Glutamatergic neuron (in vitro differentiated cells): Measurements from ENCODE around the gene TMEM119. TPM values are rescaled to one million over a fixed set of nuclear protein-coding genes. Genes with fewer than 3 reads are reported as not detected.

ENCODE experiments used
- DNase-seq: peaks from one replicate; pipeline ENCODE4 v3.0.0; 2022
- H3K27ac Mint-ChIP-seq: one replicate; pipeline ENCODE4 v1.8.0; 2020; ENCODE audit warnings: mild to moderate bottlenecking, mixed read lengths, inconsistent platforms; ENCODE audit not compliant: unreplicated experiment
- H3K27me3 Mint-ChIP-seq: one replicate; pipeline ENCODE4 v1.8.0; 2020; ENCODE audit warnings: mild to moderate bottlenecking, moderate library complexity, mixed read lengths, inconsistent platforms; ENCODE audit not compliant: unreplicated experiment
- H3K36me3 Mint-ChIP-seq: one replicate; pipeline ENCODE4 v1.8.0; 2020; ENCODE audit warnings: mild to moderate bottlenecking, mixed read lengths, inconsistent platforms; ENCODE audit not compliant: unreplicated experiment
- H3K4me1 Mint-ChIP-seq: one replicate; pipeline ENCODE4 v1.8.0; 2020; ENCODE audit warnings: mild to moderate bottlenecking, low read depth, mixed read lengths, inconsistent platforms; ENCODE audit not compliant: unreplicated experiment
- H3K4me3 Mint-ChIP-seq: one replicate; pipeline ENCODE4 v1.8.0; 2020; ENCODE audit warnings: mild to moderate bottlenecking, mixed read lengths, inconsistent platforms; ENCODE audit not compliant: unreplicated experiment
- H3K9me3 Mint-ChIP-seq: one replicate; pipeline ENCODE4 v1.8.0; 2020; ENCODE audit warnings: mild to moderate bottlenecking, moderate library complexity, mixed read lengths, inconsistent platforms; ENCODE audit not compliant: unreplicated experiment
- total RNA-seq: library from RNA; stranded (reverse); fragmentation: NEBNext Ultra II Directional; extraction: Animal tissue kit (Norgen Biotek cat#: 25700); gene quantifications from one replicate; pipeline ENCODE4 v1.2.1, GENCODE V29; 2021; ENCODE audit not compliant: unreplicated experiment
- TF ChIP-seq, protein P1 (sequence below): fragments of 200-600 bp; sonication (generic); IDR thresholded peaks from one replicate; pipeline ENCODE4 v1.5.0; 2021; ENCODE audit not compliant: partially characterized antibody, unreplicated experiment

TMEM119 gene
- total RNA-seq, 1 donor from 2014 or later = 0.15 TPM

DNA sequence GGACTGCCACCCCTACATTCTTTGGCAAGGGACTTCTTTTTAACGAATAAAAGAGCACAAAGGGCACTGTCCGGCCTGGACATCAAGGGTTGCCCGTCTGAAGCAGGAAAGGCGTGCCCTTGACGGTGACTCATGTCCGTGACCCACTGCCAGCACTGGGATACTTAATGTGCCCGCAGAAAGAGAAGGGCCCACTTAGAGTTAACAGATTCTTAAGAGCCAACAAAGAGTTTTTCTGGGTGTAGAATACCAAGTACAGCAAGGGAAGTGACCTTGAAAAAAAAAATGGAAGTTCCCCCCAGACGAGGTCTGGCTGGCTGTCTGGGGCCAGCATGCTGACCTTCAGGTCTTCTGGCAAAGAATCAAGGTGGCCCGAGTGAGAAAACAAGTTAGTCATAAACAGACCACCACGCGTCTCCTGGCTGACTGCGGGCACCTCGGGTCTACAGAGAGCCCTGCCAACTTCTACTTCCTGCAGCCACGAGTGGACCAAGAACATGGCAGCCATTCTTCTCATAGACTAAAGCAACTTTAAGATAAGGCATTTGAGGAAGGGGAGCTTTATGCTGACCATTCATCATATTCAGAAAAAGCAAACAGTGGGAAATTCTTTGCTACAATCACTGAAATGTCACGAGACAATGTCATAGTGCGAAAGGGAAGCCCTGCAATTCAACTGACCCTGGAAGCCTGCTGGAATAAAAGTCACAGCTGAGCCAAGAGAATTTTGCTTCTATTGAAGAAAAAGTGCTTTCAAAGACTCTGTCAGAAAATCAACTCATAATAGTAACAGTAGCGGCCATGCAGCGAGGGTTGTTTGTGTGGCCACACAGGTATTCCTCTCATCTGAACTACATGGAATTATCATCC, 46.3 kb upstream of the TMEM119 start:
- Mint-ChIP-seq H3K36me3 (peaks cover 17% of the 10 kb centered on the region), H3K27me3 (peaks cover 19% of the 10 kb centered on the region), H3K9me3 (peaks cover 16% of the 10 kb centered on the region), H3K27ac (peak overlapping the region; percentile 71), H3K4me1 (peaks cover 64% of the 10 kb centered on the region), H3K4me3 (no peak overlapping the region)
- TF ChIP-seq, protein P1, sequence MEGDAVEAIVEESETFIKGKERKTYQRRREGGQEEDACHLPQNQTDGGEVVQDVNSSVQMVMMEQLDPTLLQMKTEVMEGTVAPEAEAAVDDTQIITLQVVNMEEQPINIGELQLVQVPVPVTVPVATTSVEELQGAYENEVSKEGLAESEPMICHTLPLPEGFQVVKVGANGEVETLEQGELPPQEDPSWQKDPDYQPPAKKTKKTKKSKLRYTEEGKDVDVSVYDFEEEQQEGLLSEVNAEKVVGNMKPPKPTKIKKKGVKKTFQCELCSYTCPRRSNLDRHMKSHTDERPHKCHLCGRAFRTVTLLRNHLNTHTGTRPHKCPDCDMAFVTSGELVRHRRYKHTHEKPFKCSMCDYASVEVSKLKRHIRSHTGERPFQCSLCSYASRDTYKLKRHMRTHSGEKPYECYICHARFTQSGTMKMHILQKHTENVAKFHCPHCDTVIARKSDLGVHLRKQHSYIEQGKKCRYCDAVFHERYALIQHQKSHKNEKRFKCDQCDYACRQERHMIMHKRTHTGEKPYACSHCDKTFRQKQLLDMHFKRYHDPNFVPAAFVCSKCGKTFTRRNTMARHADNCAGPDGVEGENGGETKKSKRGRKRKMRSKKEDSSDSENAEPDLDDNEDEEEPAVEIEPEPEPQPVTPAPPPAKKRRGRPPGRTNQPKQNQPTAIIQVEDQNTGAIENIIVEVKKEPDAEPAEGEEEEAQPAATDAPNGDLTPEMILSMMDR = no peak
- no peak for DNase-seq

DNA sequence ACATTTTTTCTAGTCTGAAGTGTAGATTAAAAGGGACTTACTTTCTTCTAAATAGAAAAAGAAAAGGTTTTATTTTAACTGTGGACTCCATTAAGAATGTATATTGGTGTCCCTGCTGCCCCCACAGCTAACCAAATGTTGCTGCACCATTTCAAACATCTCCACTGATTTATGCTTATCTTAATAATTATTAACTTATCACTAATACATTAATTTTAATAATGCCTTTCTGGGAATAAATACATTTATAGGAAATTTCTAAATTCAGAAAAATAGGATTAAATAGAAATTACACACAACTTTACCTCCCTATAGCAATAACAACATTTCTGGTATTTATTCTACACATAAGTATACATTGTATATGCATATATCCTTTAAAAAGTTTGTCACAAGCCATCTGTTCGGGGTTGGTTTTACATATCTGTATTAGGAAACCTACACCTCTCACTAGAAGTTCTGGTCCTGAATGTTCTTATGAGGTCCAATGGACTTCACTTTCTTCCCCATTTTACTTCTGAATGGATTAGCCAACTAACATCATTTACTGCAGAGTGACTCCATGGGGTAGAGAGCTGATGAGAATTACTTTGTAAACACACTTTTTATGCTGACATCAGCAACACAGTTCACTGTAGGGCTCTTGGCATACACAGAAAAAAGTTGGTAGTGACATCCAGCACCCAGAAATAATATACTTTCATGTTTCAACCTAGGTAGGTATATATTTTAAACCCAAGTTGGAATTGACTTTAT, 45.2 kb upstream of the TMEM119 start:
- peak overlapping the region; percentile 93 for H3K27ac Mint-ChIP-seq
- H3K36me3 Mint-ChIP-seq = peaks cover 12% of the 10 kb centered on the region
- TF ChIP-seq, protein P1 = no peak
- DNase-seq = no peak
- H3K9me3 Mint-ChIP-seq = peaks cover 19% of the 10 kb centered on the region
- H3K27me3 Mint-ChIP-seq = peaks cover 20% of the 10 kb centered on the region
- no peak overlapping the region for H3K4me3 Mint-ChIP-seq
- H3K4me1 Mint-ChIP-seq = peaks cover 69% of the 10 kb centered on the region

DNA sequence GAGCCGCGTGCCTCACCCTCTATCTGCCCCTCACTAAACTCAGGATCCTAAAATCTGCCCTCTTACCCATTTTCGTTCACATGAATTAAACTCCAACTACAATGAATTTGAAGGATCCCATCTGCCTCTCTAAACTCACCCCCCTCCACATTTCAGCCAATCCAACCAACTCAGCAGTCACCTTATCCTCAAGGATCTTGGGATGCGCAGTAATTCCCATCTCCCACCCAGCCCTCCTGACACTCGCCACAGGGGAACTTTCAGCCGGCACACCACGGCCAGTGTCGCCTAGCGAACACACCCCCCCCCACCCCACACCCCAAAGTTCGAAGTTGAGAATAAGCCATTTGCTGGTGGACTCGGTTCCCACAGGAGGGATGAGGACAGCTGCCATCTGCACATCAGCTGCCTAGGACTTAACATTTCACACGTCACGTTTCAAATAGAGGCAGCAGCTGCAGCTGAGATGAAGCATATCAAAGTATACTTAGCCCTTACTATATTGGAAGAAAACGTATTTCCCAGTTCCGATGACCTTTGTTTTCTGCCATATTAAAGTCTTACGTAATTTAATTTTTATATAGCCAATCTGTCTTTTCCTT, 44.5 kb upstream of the TMEM119 start:
- peak overlapping the region; percentile 93 for H3K27ac Mint-ChIP-seq
- peaks cover 18% of the 10 kb centered on the region for H3K27me3 Mint-ChIP-seq
- peaks cover 67% of the 10 kb centered on the region for H3K4me1 Mint-ChIP-seq
- peaks cover 21% of the 10 kb centered on the region for H3K9me3 Mint-ChIP-seq
- peak; percentile 45 for DNase-seq
- H3K4me3 Mint-ChIP-seq = peak overlapping the region; percentile 46
- TF ChIP-seq, protein P1 = no peak
- H3K36me3 Mint-ChIP-seq = peaks cover 8% of the 10 kb centered on the region

DNA sequence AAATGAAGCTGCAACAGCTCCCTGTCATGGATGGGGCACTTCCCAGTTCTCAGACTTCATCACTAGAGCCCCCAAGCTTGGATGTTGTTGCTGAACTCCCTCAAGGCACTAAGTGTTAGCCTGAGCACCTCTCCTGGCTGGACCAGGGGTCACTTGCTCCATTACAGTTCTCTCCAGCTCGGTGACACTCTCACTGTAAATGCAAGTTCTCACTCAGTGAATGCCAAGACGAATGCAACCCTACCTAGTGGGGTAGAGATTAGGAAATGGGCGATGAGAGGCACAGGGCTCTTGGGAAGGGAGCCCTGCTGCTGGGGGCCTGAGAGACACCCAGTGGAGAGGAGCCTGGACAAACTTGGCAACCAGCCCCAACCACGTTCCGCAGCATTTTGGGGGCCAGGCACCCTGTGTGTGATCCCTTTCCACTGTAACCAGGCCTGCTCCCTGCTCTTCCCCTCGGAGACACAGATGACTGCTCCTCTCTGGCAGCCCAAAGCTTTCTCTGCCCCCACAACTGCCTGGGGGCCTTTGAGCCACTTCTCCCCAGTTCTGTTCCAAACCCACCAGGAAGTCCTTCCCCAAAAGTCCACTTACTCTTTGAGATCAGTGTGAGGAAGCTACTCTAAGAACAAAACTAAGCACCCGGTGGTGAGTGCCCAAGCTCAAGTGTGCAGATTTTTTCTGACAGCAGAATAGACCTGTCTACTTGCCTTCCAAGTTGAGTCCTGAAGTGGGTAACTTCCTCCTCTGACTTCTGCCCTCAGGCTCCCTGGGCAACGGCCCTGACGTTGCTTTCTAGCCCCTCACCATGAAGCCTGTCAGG, 43.8 kb upstream of the TMEM119 start:
- Mint-ChIP-seq H3K27me3 (peaks cover 18% of the 10 kb centered on the region), H3K27ac (peak overlapping the region; percentile 93), H3K4me3 (peak overlapping the region; percentile 46), H3K4me1 (peaks cover 64% of the 10 kb centered on the region), H3K9me3 (peaks cover 21% of the 10 kb centered on the region), H3K36me3 (peaks cover 8% of the 10 kb centered on the region)
- no peak for DNase-seq
- TF ChIP-seq, protein P1 = no peak
